ENCODE measurements around the gene CAMSAP2.
"Not testable (repeated sequence)": the region's sequence is repeated elsewhere in the genome, so short reads cannot be mapped to it uniquely, and the experiment has no call there.

CAMSAP2 gene

DNA sequence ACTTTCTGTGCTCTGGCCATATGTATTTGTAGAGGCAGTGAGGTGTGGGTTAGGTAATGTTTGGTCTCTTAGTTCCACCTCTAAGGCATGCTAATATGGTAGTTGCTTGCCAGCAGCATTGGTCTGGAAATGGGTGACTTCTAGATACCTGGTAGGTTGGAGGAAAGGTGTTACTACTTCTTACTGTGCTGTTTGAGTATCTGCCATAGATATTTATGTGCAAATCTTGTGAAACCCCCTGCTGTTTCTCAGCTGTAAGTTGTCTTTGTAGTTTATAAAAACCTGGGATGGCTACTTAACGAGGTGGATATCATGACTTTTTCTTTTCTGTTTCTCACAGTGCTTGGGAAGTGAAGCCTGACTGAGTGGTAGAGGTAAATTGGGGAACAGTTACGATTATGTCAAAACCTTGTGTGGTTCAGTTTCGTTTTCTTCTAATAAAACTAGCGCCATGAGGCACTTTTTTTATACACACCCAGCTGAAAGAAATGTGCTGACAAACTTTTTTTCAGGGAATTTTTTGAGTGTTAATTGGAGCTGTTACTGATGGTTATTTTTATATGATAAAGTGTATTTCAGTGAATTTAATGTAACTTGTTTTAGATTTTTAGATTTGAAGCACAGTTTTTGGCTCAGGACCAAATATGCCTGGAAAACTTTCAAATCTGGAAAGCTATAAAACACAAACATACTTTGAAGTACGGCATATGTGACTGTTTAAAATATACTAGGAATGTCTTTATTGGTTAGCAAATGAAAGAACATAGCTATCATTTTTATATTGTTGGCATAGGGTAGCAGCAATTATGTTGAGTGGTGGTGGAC is 42.1 kb downstream of the CAMSAP2 start:
- DNase-seq (ENCODE audit: low read depth in 3 of 3), result no peak

DNA sequence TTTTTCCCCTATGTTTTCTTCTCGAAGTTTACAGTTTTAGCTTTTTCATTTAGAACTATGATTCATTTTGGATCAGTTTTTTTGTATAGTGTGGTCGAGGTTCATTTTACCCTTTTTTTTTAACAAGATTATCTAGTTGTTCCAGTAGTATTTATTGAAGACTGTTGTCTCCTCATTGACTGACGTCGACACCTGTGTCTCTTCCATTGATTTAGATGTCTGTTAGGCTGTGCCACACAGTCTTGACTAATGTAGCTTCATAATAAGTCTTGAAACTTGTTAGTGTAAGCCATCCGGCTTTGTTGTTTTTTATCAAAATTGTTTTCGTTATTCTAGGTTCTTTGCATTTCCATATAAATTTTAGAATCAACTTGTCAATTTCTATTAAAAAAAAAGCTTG is 45.2 kb downstream of the CAMSAP2 start:
- DNase-seq (ENCODE audit: low read depth in 3 of 3), result no peak

DNA sequence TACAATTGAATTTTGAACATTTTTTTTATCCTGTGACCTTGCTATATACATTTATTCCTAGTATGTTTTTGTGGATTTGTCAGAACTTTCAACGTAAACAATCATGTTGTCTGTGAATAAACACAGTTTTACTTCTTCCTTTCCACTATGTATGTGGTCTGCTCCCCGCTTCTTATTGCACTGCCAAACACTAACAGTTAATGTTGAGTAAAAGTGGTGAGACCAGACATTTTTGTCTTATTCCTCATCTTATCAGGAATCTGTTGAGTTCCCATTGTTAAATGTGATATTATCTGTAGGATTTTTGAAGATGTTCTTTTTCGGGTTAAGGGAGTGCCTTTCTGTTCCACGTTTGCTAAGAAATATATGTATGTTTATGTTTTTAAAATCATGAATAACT is 45.9 kb downstream of the CAMSAP2 start:
- DNase-seq (ENCODE audit: low read depth in 3 of 3), result no peak

DNA sequence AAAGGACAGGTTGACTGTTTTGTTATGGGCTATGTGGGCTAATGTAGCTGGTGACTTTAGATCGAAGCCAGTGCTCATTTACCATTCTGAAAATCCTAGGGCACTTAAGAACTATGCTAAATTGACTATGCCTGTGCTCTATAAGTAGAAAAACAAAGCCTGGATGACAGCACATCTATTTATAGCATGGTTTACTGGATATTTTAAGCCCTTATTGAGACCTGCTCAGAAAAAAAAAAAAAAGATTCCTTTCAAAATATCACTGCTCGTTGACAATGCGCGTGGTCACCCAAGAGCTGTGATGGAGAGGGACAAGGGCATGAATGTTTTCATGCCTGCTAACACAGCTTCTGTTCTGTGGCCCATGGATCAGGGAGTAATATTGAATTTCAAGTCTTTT is 48.1 kb downstream of the CAMSAP2 start:
- no peak for DNase-seq (ENCODE audit: low read depth in 3 of 3)

DNA sequence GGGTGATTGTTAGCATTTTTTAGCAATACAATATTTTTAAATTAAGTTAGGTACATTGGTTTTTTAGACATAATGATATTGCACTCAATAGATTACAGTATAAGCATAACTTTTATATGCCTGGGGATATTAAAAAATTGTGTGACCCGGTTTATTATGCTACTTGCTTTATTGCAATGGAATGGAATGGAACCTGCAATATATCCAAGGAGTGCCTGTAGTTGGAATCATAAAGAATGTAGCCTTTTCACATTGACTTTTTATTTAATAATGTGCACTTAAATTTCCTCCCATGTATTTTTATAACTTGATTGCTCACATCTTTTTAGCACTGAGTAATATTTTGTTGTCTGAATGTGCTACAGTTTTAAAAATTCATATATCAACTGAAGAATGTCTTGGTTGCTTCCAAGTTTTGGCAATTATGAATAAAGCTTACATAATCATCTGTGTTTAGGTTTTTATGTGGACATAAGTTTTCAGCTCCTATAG is 49.2 kb downstream of the CAMSAP2 start:
- no peak for DNase-seq (ENCODE audit: low read depth in 3 of 3)

DNA sequence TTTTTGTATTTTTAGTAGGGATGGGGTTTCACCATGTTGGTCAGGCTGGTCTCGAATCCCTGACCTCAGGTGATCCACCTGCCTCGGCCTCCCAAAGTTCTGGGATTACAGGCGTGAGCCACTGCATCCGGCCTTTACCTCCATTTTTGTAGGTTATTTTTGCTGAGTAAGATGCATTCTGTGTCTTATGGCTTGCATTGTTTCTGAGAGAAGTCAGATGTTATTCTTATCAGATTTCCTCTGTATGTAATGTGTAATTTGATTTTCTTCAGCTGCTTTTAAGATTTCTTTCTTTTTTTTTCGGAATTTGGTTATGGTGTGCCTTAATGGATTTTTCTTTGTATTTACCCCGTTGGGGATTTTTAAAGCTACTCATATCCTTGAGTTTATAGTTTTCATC is 52.3 kb downstream of the CAMSAP2 start:
- not testable (repeated sequence) for DNase-seq (ENCODE audit: low read depth in 3 of 3)

DNA sequence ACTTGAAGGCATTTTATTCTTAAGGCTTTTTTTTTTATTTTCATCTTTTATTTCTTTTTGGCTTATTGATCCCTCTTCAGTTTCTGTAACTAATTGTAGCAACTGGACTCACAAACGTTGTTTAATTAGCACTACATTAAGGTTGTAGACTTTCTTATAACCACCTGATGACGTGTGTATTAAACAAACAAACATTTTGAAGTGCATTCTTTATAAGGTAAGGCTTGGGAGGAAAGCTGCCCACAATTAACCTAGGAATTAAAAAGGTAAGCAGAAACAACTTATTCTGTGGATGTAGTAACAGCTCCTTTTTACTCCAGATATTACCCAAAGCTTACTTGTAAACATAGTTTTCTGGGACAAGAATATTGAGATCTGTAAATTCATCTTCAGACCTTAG is 55.0 kb downstream of the CAMSAP2 start:
- DNase-seq (ENCODE audit: low read depth in 3 of 3), result no peak

DNA sequence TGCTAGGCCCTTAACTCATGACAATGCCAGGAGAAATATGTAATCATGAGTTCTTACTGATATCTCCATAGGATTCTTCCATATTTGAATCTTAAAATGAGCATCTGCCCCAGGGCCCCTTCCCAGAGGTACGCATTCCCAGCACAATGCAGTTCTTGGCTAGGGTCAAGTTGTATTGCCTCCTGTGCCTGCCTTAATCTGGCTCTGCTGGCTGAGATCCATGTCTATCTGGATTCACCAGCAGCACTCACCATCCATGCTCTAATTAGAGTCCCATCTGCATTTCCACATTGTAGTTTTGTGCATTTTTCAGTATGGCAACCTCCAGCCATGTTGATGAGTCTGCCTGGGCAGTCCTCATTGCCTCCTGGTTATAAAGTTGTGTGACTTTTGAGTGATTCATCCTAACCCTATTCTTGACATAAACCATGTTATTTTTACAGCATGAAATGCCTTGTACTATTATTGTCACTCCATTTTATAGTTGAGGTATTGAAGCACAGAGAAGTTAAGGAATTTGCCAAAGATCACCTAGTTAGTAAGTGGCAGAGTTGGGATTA is 55.9 kb downstream of the CAMSAP2 start:
- DNase-seq (ENCODE audit: low read depth in 3 of 3), result no peak

DNA sequence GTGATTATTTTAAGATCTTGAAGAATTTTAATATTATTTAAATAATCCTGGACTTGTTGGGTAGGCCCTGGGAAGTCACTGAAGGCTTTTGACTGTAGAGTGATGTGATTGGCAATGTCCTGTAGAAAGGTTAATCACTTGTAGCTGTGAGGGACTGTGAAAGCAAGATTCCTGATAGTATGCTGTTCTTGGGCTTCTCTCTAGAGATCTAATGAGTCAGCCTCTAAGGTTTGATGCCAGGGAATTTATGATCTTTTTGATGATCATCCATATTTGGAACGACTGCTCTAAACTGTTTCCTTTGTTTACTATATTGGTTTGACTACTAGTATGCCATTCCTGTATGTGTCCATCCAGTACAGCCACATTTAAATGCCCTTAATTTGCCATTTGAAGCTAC is 56.5 kb downstream of the CAMSAP2 start:
- no peak for DNase-seq (ENCODE audit: low read depth in 3 of 3)

DNA sequence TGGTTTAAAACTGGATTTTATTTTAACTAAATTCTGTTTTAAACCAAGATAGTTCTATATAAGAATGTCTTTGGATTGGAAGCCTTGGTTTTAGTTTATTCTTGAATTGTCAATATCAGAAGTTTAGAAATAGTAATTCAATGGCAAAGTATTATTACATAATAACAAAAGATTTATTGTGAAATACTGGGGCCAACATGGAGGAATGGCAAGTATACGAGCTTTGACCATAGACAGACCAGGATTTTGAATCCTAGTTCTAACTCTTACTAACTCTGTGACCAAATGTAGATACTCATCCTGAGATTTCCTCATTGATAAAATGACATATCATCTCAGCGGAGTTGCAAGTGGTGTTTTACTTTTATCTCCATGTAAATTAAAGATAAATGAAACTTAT is 63.3 kb downstream of the CAMSAP2 start:
- DNase-seq (ENCODE audit: low read depth in 3 of 3), result no peak

DNA sequence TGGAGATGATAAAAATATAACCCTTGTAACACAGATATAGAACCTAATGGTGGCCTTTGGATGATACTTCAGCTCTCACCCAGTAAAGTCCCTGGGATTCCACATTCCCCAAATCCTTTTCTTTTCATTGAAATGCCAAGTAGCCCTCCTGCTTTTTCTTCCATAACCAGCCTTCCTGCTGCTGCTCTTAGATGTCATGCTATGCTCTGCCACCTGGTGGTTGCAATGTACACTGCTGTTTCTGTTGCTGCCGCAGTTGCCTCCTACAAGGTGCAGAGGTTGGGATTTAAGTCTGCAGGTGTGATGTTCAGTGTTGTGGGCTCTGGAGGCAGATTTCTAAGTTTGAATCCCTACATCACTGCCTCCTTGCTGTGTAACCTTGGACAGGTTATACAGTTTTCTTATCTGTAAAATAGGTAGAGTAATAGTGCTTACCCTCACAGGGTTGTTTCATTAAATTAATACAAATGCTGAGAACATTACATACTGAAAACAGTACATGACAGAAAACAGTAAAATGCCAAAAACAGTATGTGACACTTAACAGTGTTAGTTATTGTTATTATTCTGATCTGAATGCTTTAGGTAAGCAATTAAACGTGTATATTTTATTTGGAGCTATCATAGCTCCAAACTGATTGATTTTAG is 64.3 kb downstream of the CAMSAP2 start:
- DNase-seq (ENCODE audit: low read depth in 3 of 3), result peak; percentile 48 to 53 (median 51)

DNA sequence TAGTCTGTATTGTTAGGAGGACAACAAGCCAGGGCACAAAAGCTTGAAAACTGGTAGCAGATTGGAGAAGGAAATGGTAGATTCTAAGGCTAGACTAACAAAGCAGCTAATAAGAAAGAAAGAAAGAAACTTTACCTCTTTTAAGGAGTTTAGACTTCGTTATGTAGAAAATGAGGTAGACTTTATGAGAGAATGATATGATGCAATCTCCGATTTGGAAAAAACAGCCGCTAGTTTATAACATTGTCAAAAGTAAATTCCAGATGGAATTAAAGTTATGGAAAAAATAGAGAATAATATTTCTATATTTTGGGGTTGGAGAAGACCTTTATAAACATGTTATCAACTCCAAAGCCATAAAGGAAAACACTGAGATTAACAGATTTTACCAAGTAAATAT is 67.0 kb downstream of the CAMSAP2 start:
- DNase-seq (ENCODE audit: low read depth in 3 of 3), result no peak

DNA sequence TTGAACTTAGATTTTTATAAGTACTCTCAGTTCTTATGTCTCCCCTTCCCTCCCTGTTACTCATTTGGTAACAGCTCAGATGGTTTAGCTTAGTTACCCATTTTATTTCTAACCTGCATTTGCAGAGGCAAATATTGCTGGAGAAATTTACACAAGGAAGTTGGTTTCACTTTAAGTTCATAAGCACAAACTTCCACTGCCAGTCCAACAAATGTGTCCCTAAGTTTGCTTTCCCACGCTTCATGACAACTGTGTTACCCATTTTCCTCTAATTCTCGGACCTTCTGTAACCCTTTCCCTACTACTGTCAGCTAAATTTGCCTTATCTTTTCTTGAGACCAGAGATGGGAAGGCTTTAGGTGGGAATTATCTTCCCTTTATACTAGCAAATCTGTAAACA is 70.2 kb downstream of the CAMSAP2 start:
- DNase-seq (ENCODE audit: low read depth in 3 of 3), result no peak

DNA sequence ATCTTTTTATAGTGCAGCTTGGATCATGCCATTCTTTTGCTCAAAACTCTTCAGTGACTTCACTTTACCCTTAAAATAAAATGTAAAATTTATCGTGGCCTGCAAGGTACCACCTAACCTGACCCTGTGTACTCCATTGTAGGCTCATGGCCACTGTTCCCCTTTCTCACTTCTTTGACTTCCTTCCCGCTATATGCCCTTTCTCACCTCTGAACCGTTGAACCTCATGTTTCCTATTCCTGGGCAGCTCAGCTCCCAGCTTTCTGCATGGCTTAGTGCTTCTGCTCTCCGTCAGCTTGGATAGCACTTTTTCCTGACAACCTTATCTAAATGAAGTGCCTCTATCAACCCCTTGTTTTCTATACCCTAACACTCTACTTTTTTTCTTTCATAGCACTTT is 73.0 kb downstream of the CAMSAP2 start:
- DNase-seq (ENCODE audit: low read depth in 3 of 3), result no peak

DNA sequence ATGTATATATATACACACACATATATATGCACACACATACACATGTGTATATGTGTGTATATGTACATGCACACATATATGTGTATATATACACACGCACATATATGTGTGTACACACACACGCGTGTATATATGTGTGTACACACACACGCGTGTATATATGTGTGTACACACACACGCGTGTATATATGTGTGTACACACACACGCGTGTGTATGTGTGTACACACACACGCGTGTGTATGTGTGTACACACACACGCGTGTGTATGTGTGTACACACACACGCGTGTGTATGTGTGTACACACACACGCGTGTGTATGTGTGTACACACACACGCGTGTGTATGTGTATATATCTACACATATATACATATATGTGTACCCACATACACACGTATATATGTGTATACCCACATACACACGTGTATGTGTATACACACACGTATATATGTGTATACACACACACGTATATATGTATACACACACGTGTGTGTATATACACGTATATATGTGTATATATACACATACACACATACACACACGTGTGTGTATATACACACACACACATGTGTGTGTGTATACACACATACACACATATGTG is 78.0 kb downstream of the CAMSAP2 start:
- not testable (repeated sequence) for DNase-seq (ENCODE audit: low read depth in 3 of 3)

DNA sequence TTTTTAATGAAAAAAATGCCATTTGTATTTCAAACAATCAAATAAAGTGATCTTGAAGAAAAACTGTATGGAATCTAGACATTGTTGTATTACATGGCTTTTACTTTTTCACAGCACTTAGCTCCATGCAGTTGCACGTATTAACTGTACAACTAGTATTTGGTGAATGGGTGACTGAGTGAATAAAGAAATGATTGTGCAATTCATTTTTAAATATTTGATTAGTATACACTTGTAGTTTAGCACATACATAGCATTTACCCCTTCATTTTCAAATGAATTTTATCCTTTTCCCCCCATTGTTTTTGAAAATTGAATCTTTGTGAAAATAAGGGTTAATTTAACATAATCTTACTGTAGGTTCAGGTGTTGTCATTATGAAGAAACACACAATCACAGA is 79.6 kb downstream of the CAMSAP2 start:
- no peak for DNase-seq (ENCODE audit: low read depth in 3 of 3)

DNA sequence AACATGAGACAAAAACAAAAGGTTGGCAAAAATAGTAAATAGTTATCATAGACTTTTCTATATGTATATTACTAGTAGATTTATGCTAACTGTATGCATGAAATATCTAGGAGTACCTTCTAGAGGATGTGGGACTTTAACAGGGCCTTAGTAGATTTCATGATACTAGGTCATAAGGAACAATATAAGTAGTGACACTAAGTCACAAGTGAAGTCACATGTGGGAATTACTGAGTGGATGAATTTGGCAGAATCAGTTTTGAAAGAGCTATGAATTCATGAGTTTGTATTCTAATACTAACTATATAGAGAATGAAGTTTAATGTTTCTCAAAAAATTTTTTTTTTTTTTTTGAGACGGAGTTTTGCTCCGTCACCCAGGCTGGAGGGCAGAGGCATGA is 81.0 kb downstream of the CAMSAP2 start:
- no peak for DNase-seq (ENCODE audit: low read depth in 3 of 3)

DNA sequence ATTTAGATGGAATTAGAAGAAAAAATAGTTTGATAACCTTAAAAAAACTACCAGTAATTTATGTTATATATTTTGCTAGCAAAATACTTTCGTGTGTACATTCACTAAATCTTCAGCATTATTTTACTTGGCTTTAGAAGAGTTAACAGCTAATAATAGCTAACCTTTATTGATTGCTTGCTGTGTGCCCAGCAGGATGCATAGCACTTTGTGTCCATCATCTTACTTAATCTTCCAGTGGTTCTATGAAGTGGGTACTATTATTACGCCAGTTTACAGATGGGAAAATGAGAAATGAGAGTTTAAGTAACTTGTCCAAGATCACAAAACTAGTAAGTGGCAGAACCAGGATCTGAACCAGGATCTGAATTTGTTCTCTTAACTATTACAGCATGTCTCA is 92.4 kb downstream of the CAMSAP2 start:
- no peak for DNase-seq (ENCODE audit: low read depth in 3 of 3)

DNA sequence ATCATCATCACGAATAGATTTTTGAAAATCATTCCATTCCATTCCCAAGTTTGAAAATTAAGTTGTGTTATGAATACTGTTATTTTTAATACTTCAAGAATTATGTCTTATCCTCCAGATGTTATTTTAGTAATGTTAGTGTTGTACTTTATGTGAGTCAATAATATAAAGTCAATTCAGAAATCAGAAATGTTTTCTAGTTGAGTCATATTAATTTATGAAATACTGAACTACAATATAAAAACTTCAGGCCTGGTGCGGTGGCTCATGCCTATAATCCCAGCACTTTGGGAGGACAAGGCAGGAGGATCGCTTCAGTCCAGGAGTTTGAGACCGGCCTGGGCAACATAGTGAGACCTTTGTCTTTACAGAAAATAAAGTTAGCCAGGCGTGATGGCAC is 95.7 kb downstream of the CAMSAP2 start:
- no peak for DNase-seq (ENCODE audit: low read depth in 3 of 3)

DNA sequence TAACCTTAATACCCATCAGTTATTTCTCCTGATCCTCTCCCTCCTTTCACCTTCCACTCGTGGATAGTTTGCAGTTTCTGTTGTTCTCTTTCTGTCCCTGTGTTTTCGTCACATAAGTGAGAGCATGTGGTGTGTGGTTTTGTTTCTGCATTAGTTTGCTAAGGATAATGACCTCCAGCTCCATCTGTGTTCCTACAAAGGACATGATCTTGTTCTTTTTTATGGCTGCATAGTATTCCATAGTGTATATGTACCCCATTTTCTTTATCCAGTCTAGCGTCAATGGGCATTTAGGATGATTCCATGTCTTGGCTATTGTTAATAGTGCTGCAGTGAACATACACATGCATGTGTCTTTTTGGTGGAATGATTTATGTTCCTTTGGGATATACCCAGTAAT is 97.5 kb downstream of the CAMSAP2 start:
- DNase-seq (ENCODE audit: low read depth in 3 of 3), result no peak

DNA sequence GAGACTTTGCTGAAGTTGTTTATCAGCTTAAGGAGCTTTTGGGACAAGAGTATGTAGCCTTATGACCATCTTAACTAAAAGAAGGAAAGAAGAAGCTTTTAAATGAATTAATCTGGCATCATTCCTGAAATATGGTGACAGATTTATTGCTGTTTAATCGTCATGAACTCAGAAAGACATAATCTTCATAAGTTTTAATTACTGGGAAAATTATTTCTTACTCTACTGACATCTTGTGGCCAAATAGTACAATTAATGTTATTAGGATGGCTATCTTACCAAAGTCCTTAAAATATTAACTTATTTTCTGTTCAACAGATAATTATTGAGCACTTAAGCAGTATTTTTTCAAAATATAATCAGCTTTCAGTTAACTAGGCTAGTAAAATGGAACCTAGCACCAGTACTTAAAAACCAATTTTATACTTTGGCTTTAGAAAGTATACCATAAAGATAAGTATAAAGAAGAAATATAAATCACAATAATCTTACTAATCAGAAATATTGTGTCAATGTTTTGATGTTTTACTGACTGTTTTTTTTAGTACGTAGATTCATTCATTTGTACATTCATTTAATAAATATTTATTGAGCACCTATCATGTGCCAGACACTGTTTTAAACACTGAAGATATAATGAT is 99.4 kb downstream of the CAMSAP2 start:
- DNase-seq (ENCODE audit: low read depth in 3 of 3), result no peak

Measured in stimulated activated CD4-positive, alpha-beta T cell treated with anti-CD3 and anti-CD28 coated beads, TNF-alpha, amount 100 ng/mL, for 48 hours (primary cell).